Midbrain (tissue), 1 donor: ENCODE measurements around the gene UGT2A3.

Experiments used
- DNase-seq: peaks from one replicate; lab custom pipeline; 2025; lab: John Stamatoyannopoulos, UW

The UGT2A3 gene

DNA sequence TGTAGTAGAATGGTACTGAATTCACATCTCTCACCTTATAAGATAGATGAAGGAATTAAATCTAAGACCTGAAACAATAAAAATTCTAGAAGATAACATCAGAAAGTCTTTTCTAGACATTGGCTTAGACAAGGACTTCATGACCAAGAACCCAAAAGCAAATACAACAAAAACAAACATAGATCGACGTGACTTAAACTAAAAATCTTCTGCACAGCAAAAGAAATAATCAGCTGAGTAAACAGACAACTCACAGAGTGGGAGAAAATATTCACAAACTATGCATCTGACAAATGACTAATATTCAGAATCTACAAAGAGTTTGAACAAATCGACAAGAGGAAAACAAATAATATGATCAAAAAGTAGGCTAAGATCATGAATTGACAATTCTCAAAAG, 38.8 kb downstream of the UGT2A3 start:
- DNase-seq = no peak

- DNase-seq = no peak
Observed at GRCh38 chr4:68909385-68909784, 42.2 kb downstream of the UGT2A3 start.

- DNase-seq = no peak
Observed at GRCh38 chr4:68907788-68908700, 43.6 kb downstream of the UGT2A3 start.

- DNase-seq = no peak
Observed at GRCh38 chr4:68907245-68907644, 44.4 kb downstream of the UGT2A3 start.

- DNase-seq = no peak
Observed at GRCh38 chr4:68906780-68907137, 44.8 kb downstream of the UGT2A3 start.

GRCh38 chr4:68905939-68906779, 45.4 kb downstream of the UGT2A3 start:
- DNase-seq = no peak

DNA sequence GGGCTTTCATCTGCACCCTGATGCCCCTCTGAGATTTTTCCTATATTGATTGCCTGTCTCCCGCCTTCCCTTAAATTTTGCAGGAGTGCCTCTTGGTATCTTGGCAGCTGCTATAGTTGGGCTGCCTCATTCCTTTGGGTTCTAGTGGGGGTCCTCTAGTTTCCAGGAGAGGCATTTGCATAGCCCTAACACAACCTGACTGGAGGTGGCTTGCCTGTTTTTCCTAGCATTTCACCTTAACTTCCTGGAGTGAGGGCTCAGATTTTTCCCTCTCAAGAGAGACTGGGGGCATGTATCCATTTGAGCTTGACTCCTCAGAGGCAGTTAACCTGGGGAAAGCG, 46.0 kb downstream of the UGT2A3 start:
- no peak for DNase-seq

DNA sequence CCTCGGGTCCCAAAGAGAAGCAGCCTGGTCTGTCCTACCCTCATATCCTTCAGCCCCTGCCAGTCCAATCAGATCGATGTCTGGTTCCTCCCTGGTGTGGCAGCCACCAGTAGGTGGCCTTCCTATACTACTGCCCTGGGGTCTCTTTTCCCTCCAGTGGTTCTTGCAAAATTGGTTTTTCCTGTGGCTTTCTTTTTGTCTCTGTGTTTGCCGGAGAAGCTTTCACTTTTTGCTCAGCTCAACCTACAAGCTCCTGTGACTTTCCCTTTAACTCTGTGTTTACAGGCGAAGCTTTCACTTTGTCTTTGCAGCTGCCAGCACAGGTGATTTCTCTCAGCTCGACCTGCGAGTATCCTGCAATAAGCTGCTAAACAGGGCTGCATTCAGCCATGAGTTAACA, 46.8 kb downstream of the UGT2A3 start:
- DNase-seq = no peak

DNA sequence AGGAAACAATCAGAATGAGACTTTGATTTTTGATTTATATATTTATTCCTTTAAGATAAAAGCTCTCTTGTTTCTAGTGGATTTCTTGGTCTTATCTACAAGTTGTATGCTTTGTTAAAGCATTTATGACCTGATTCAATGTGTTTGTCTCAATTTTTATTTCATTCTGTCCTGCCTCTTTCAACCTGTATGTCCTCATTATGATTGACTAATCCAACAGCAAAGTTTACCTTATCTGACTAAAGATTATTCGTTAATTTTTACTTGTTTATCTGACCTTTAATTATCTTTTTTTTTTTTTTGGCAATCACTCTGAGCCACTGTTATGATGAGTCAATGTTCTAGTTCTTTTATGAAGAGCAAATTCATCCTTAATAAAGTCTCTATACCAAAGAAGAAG, 54.9 kb downstream of the UGT2A3 start:
- no peak for DNase-seq

DNA sequence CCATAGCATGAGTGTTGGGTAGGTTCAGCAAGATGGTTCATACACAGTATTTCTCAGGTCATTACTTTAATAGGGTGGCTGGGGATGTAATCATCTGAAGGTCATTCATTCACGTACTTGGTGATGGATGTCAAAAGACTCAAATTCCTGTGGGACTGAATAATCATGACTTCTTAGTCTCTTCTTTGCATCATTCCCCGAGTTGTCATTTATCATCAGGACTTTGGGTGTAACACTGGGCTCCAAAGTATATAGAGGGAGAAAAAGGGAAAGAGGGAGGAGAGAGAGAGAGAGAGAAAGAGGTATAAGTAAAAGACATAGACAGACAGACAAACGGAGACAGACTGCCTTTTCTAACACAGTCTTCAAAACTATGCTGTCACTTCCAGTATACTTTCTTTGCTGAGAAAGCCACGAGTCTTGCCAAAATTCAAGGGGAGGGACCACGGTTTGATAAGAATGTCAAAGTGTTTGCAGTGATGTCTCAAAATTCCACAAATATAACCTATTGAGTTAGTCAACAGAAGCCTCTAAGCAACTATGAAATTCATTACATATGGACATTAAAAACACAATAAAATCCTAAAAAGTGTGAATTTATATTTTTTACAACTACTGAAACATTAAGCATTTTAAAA, 55.9 kb downstream of the UGT2A3 start:
- DNase-seq = no peak

DNA sequence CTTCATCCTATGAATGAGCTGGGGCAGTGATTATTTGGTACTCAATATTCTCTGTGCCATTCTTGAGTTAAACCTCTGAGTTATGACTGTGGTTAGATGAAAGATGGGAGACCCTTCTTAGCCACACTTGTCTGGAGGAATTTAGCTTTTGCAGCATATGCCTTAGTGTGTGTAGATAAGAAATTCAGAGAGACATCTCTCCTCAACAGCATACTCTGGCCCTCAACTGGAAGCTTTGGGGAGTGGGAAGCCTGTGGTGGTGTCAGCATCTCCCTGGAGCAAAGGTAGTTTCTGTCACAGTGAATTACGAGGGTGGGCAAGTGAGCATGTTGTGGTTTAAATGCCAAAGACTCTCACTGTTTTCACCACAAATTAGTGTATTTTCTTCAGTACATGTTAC, 58.7 kb downstream of the UGT2A3 start:
- DNase-seq = no peak

DNA sequence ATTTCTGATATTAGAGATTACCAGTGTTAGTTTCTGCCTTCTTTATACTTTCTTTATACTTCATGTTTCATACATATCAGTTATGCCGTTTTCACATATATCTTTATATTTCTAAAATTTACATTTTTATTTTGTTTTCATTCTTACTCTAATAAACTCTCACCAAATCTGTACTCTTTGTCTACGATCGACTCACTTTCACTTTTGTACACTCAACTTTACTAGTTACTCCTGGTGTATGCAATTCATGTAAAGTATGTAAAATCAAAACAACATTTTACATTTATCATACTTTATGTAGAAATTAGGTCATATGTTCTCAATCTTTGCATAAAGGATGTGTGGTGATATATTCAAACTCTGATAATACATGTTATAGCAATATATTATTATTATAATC, 59.9 kb downstream of the UGT2A3 start:
- no peak for DNase-seq

DNA sequence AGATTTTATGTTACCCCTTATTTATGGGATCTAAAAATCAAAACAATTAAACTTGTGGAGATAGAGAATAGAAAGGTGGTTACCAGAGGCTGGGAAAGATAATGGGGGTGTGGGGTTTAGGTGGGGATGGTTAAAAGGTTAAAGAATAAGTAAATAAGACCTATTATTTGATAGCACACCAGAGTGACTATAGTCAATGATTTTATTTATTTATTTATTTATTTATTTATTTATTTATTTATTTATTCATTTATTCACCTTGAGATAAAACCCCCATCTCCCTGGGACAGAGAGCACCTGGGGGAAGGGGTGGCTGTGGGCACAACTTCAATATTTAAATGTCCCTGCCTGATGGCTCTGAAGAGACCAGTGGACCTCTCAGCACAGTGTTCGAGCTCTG, 66.1 kb downstream of the UGT2A3 start:
- no peak for DNase-seq

DNA sequence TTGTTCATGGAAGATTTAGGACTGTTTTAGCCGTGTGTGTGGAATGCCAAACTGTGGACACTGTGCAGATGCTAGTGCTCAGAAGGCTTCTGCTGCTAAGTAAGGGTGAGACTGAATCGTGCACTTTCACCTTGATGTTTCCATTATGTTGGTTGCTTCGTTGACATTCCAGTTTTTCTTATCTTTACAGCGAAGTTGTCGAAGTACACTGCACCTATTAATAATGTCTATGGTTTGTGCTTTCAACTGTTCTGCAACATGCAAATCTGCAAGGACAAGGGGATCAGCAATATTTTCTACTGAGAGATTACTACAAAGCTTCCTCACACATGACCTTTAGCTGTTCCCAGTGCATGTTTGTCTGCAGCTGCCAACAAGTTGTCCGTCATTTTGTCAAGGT, 67.7 kb downstream of the UGT2A3 start:
- no peak for DNase-seq
